Transverse colon (tissue), 3 donors: ENCODE data around the gene ARL5A.

Source experiments
- EP300 ChIP-seq: sonication (generic); formaldehyde crosslinking; IDR thresholded peaks from one replicate; pipeline ENCODE4 v1.6.1; 2017; ENCODE audit warnings: antibody characterized with exemption, low read depth
- POLR2A ChIP-seq: fragments of 450-650 bp; IDR thresholded peaks from one replicate; pipeline ENCODE4 v1.6.1; 2016; ENCODE audit warnings: antibody characterized with exemption, mild to moderate bottlenecking, moderate library complexity
- TF ChIP-seq, protein P1 (sequence below), 5 experiments: fragments of 200-600 bp in 3 of 5; fragments of 450-650 bp in 2 of 5; sonication (generic) in 3 of 5; IDR thresholded peaks; 1 replicate in 2 of 5; 2 replicates in 3 of 5; pipeline ENCODE4 v1.5.1; 2016 to 2017; ENCODE audit warnings: antibody characterized with exemption in 5 of 5, inconsistent platforms in 3 of 5, mild to moderate bottlenecking in 2 of 5, moderate library complexity in 1 of 5

DNA sequence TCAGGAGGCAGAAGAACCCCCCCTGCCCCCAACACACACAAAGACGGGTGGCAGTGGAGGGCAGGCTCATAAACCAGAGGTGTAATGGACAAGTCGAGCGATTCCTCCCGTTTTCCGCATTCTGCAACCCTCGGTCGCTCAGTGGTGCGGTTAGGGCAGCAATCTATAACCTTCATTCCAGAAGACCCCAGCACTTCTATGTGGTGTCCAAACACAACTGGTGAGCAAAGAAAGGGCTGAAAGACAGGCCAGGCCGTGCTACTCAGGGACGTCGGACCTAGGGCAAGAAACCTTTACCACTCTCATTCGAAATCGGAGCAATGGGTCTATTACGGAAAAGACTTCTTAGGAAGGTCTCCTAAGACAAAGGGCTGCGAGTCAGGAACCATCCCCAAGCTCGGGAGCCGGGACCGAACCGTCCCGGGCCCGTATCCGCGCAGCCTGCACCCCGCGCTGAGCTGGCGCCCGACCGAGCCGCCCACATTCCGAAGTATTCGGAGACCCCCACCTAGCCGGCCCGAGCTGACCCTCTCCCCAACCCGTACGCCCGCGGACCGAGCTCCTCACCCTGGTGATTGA is 568 bp downstream of the ARL5A start:
- TF ChIP-seq POLR2A (no peak), EP300 (no peak)
- TF ChIP-seq, protein P1, sequence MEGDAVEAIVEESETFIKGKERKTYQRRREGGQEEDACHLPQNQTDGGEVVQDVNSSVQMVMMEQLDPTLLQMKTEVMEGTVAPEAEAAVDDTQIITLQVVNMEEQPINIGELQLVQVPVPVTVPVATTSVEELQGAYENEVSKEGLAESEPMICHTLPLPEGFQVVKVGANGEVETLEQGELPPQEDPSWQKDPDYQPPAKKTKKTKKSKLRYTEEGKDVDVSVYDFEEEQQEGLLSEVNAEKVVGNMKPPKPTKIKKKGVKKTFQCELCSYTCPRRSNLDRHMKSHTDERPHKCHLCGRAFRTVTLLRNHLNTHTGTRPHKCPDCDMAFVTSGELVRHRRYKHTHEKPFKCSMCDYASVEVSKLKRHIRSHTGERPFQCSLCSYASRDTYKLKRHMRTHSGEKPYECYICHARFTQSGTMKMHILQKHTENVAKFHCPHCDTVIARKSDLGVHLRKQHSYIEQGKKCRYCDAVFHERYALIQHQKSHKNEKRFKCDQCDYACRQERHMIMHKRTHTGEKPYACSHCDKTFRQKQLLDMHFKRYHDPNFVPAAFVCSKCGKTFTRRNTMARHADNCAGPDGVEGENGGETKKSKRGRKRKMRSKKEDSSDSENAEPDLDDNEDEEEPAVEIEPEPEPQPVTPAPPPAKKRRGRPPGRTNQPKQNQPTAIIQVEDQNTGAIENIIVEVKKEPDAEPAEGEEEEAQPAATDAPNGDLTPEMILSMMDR (IDR thresholded peaks at IDR 0.05): no peak
